Left renal cortex interstitium (tissue), 4 donors: ENCODE results near the gene HMMR. TPM values are rescaled to one million over a fixed set of nuclear protein-coding genes. Genes with fewer than 3 reads are reported as not detected.
"Not testable (repeated sequence)": the region's sequence is repeated elsewhere in the genome, so short reads cannot be mapped to it uniquely, and the experiment has no call there.

Experiments used
- DNase-seq, 4 donors: peaks; one replicate each; pipeline ENCODE4 v3.0.0-alpha.2; 2013; ENCODE audit warnings: low read depth in 4 of 4, low spot score in 2 of 4, missing footprints in 1 of 4
- polyA plus RNA-seq, 4 donors: library from polyadenylated mRNA; unstranded; fragments of 120-200 nt; gene quantifications; one replicate each; pipeline ENCODE4 v1.2.1, GENCODE V29; 2013; ENCODE audit not compliant: insufficient read length in 4 of 4

The HMMR gene
- polyA plus RNA-seq, 4 donors = 18.0 to 21.5 (median 20.9) TPM

DNA sequence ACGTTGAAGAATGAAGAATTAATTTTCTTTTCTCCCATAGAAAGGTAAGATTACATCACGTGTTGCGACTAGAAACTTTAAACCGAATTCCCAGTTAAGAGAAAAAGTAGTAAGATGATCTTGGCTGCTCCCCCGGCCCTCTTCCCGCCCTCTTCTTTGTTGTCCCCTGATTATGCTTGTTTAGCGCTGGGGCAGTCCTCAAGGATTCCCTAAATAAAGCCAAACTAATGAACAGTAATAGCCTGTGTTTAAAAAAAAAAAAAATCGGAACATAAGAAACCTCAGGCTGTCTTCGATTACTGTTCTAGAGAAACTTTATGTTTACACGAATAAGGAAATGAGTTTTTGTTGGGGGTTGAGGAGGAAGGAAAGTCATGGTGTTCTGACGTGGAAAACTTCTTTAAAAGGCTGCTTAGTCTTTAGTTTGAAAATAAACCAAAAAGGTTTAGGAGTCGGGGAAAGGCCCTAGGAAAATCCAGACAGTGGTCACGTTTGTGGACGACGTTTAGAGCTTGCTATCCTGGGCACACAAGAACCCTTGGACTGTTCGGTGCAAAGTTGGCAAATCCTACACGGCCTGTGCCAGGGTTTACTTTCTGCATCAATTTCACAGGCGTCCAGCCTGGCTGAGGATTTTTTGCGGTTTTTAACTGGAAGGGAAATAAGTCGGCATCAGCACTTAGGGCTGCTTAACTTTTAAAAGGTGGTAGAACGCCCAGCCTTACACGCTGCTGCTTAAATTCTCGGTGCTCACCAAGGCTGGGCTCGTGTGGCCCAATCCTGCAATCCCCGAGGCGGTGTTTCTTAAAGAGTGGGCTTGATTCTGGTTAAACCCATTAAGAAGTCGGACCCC lies 43.9 kb downstream of the HMMR start:
- peak; percentile 48 to 82 (median 67) for DNase-seq

DNA sequence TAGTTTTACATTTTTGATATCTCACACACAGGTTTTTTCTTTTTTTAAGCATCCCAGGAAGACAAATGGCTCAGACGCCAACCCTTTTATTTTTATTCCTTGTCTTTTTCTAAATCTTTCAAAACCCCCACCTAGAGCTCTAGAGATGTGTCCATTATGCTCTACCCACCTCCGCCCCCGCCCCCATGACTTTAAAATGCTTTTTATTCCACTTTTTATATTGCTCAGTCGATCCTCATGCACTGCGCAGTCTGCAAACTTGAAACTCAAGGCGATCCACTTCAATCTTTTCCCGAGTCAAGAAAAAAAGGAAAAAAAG lies 44.6 kb downstream of the HMMR start:
- DNase-seq = no peak

- DNase-seq = peak; percentile 84 to 93 (median 88)
Observed at GRCh38 chr5:163505368-163506094, 45.1 kb downstream of the HMMR start, which contains the start of gene MAT2B. Gene MAT2B (plus strand): TSS chr5:163505619. CDS start chr5:163505687, 68 bp downstream.

DNA sequence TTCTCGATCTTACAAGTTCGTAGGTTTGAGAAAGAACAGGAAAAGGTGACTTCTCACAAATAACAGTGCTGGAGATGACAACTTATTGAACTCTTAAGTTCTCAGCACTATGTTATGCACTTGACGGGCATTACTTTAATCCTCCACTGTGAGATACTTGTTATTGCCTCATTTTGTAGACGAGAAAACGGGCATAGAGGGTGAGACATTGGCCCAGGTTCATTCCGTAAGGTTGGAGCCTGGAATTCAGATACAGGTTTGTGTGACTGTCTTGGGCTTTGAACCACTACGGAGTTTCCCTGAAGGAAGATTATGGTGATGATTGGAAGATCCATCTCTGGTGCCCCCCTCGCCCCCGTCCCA lies 45.6 kb downstream of the HMMR start:
- no peak for DNase-seq

DNA sequence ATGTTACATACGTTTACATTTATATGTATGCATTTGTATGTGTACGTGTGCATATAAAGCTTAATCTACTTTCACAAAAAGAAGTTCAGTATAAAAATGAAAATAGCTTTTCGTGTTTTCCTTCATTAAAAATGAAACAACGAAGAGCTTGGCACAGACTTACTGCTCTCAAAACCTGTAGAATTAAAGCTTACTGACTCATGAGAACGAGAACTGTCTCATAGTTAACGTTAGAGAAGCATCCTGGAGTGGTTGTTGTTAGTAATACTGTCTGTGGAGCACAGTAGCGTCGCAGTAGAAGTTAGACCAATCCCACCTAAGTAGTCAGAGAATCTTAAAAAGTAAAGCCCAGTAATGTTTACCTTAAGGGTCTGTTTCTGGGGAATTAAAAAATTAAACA lies 46.3 kb downstream of the HMMR start:
- no peak for DNase-seq

GRCh38 chr5:163508753-163509152 lies 48.3 kb downstream of the HMMR start:
- no peak for DNase-seq

DNA sequence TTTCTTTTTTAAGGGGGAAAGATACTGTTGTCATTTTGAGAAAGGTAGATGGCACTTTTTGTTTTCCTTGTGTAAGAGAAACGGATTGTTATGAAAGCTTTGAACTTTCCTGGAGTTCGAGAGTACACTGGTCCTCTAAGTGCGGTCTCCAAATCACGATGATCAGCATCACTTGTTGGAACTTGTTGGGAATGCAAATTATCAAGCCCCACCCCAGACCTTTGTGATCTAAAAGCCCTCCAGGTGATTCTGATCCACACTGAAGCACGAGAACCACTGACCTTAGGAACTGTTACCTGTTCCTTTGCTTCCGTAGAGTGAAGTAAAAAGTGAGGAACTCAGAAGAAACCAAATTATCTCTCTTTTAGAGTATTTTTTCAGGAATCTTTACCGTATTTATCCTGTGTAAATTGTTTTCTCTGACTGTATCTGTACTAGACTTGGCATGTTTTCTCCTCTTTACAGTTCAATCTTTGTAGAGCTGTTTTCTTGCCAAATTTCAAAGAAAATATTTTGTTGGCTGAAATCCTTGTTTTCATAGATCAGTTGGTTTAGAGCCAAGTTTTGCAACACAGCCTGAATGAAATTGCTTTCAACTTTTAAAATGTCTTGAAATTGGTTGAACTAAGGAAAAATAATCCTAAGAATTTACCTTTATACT lies 49.0 kb downstream of the HMMR start:
- DNase-seq = no peak

- no peak for DNase-seq
Observed at GRCh38 chr5:163512526-163512925, 52.1 kb downstream of the HMMR start.

DNA sequence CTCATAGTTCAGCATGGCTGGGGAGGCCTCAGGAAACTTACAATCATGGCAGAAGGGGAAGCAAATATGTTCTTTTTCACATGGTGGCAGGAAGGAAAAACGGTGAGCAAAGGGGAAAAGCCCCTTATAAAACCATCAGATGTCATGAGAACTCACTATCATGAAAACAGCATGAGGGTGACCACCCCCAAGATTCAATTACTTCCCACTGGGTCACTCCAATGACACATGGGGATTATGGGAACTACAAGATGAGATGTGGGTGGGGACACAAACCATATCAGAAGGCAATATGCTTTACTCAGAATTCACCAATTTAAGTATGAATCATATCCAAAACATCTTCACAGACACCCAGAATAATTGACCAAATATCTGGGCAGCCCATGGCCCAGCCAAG lies 64.7 kb downstream of the HMMR start:
- no peak for DNase-seq

DNA sequence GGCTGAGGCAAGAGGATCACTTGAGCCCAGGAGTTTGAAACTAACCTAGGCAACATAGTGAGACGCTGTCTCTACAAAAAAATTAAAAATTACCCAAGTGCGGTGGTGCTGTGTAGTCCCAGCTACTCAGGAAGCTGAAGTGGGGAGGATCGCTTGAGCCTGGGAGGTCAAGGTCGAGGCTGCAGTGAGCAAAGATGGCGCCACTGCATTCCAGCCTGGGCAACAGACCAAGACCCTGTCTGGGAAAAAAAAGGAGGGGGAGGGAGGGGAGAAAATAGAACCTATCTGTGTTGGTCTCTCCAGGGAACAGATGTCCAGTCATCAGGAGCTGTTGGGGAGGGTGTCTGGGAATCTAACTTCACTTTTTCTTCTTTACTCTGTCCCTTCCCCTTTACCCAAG lies 69.3 kb downstream of the HMMR start:
- no peak for DNase-seq

- DNase-seq = no peak
Observed at GRCh38 chr5:163531272-163531671, 70.8 kb downstream of the HMMR start.

DNA sequence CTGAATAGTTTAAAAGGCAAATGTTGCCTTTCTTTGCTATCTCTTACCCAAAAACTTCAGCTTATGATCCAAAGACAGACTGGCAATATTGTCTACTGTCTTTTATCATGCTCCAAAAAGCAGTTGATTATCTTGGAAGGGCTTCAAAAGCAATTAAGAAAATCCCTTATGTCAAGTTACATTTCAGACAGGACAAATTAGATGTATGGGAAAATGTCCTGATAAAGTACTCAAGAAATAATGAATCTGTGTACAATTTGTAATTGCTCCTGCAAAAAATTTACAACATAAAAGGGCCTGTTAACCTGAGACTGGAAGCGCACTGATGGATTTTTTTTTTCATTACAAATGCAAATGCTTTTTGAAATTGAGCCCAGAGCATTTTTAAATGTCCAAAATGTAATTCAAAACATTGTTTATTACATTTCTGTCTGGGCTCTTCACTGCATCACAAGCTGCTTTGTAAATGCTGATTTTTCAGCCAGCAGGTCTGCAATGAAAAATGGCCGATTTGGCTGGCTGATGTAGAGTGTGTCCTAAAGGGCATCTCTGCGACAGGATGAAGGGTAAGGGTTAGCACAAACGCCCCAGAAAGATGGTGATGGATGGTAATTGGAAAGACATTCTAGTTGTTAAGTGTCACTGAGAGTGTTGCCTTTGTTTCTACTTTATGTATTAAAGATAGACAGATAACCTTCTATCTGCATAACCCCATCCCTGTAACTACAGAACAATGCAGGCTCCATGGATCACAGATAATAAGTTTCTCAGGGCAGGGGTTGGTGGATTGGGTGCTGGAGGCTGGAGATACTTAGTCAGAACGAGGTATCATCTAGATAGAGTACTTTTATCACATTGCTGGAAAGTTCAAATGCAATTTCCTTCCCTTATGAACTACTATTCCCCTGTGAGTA lies 72.0 kb downstream of the HMMR start:
- DNase-seq = no peak

- no peak for DNase-seq
Observed at GRCh38 chr5:163533223-163533622, 72.8 kb downstream of the HMMR start.

GRCh38 chr5:163534492-163535094 lies 74.2 kb downstream of the HMMR start:
- DNase-seq = no peak

DNA sequence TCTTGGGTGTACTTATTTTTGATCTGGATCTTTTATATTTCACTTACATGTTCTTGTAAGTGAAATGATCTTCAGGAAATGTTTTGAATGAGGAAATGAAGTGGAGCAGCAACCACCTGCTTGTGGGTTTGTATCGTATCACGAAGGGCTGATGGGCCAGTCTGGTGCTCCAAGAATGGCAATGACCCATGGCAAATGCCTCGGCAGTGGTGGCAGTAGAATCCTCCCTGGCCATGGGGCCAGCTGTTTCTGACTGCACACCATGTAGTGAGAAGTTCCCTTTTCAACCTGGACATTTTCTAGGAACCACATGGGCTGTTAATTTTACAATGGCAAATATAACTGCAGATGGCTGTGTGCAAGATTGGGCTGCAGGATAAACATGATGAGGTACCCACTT lies 74.9 kb downstream of the HMMR start:
- DNase-seq = no peak

- DNase-seq = not testable (repeated sequence)
Observed at GRCh38 chr5:163536442-163536841, 76.0 kb downstream of the HMMR start.

- no peak for DNase-seq
Observed at GRCh38 chr5:163540696-163541095, 80.3 kb downstream of the HMMR start.
